PC-9 (cell line): Measurements from ENCODE around the gene SUB1.
"Not testable (repeated sequence)": the region's sequence is repeated elsewhere in the genome, so short reads cannot be mapped to it uniquely, and the experiment has no call there.

Experiments
- CTCF ChIP-seq: fragments of 200-600 bp; sonication (generic); conservative IDR thresholded peaks from 2 replicates; pipeline ENCODE4 v1.6.1; 2017; ENCODE audit warnings: mixed run types, antibody characterized with exemption, mild to moderate bottlenecking, moderate library complexity
- EZH2 ChIP-seq: fragments of 200-600 bp; sonication (generic); IDR thresholded peaks from 2 replicates; pipeline ENCODE4 v1.8.0; 2017; ENCODE audit warnings: antibody characterized with exemption, low read depth

GRCh38 chr5:32552491-32552890, 32.9 kb upstream of the SUB1 start:
- not testable (repeated sequence) for TF ChIP-seq CTCF, EZH2
